Dendritic cell treated with granulocyte-macrophage colony-stimulating factor and Interleukin-4, amounts not matched to agents 40 ng/mL and 50 ng/mL, for 4 days (primary cell): Measurements from ENCODE around the gene PSMD12.
"Not testable (repeated sequence)": the region's sequence is repeated elsewhere in the genome, so short reads cannot be mapped to it uniquely, and the experiment has no call there.

Source experiments
- H3K27ac Mint-ChIP-seq: one replicate; pipeline ENCODE4 v1.8.0; 2022; ENCODE audit warnings: mild to moderate bottlenecking, mixed read lengths
- H3K27me3 Mint-ChIP-seq: one replicate; pipeline ENCODE4 v1.8.0; 2022; ENCODE audit warnings: mild to moderate bottlenecking, mixed read lengths
- H3K36me3 Mint-ChIP-seq: one replicate; pipeline ENCODE4 v1.8.0; 2022; ENCODE audit warnings: low read depth, mixed read lengths
- H3K4me1 Mint-ChIP-seq: one replicate; pipeline ENCODE4 v1.8.0; 2022; ENCODE audit warnings: low read depth, mixed read lengths
- H3K4me3 Mint-ChIP-seq: one replicate; pipeline ENCODE4 v1.8.0; 2022; ENCODE audit warnings: mild to moderate bottlenecking, moderate library complexity, mixed read lengths
- H3K9me3 Mint-ChIP-seq: one replicate; pipeline ENCODE4 v1.8.0; 2022; ENCODE audit warnings: mixed read lengths
- intact Hi-C: fragments of 100-400 bp; cut with micrococcal nuclease; formaldehyde crosslinking; loops from one replicate; pipeline ENCODE4 v1.15.0; 2022

PSMD12 gene

DNA sequence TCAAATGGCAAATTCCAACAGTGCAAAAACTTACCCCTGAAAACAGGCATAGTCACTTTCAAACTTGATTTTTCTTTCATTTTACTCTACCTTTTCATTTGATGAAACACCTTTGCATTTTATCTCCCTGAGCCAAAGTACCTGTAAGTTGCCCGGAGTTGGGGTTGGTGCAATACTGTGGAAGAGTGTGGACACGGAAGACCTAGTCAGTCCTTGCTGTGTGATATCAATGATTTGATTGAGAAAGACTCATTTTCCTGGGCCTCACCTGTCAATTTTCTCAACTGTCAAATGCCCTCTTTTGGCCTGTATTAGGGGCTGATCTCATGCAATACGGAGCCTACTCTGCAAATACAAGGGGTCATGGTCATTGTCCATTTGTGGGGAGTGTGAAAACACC lies 33.3 kb upstream of the PSMD12 start:
- intact Hi-C loops = no loop called here
- H3K27me3 Mint-ChIP-seq = no peaks in the 10 kb centered on the region
- peaks cover 36% of the 10 kb centered on the region for H3K4me1 Mint-ChIP-seq
- H3K36me3 Mint-ChIP-seq = peaks cover 8% of the 10 kb centered on the region
- no peak overlapping the region for H3K27ac Mint-ChIP-seq
- no peak overlapping the region for H3K4me3 Mint-ChIP-seq
- no peaks in the 10 kb centered on the region for H3K9me3 Mint-ChIP-seq

DNA sequence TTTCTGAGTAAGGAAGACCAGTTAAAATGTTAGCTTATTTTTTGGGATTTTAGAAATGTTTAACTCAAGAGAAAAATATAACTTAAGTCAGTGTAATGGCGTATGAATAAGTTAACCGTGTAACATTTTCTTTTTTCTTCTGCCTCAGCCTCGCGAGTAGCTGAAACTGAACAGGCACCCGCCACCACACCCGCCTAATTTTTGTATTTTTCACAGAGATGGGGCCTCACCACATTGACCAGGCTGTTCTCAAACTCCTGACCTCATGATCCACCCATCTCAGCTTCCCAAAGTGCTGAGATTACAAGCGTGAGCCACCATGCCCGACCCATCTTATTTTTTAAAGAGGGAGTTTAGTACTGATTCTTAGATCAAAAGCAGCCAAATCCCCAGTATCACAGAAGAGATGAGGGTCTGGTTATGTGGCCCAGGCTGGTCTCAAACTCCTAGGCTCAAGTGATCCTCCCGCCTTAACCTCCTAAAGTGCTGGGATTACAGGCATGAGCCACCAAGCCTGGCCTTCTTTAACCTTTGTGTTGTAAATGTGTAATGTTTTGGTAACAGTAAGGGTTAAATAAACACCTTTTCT lies 27.5 kb upstream of the PSMD12 start:
- Mint-ChIP-seq H3K27ac (no peak overlapping the region), H3K27me3 (no peaks in the 10 kb centered on the region), H3K4me3 (no peak overlapping the region), H3K9me3 (no peaks in the 10 kb centered on the region), H3K4me1 (peaks cover 23% of the 10 kb centered on the region), H3K36me3 (peaks cover 8% of the 10 kb centered on the region)
- intact Hi-C loops = no loop called here

DNA sequence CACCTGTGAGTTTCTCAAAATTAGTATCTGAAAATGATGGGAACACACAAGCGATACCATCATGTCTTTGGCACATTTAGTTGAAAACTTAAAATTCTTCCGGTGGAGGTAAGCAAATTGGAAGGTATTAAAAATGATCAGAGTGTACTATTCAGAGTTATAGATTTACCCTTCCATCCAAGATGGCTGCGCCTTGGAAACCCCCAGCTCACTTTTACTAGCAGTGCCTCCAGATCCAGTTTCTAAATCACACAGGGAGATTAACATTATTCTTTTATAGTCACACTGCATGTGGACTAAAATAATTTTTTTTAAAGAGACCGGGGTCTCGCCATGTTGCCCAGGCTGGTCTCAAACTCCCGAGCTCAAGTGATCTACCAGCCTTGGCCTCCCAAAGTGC lies 25.7 kb upstream of the PSMD12 start:
- H3K27ac Mint-ChIP-seq = no peak overlapping the region
- H3K9me3 Mint-ChIP-seq = no peaks in the 10 kb centered on the region

DNA sequence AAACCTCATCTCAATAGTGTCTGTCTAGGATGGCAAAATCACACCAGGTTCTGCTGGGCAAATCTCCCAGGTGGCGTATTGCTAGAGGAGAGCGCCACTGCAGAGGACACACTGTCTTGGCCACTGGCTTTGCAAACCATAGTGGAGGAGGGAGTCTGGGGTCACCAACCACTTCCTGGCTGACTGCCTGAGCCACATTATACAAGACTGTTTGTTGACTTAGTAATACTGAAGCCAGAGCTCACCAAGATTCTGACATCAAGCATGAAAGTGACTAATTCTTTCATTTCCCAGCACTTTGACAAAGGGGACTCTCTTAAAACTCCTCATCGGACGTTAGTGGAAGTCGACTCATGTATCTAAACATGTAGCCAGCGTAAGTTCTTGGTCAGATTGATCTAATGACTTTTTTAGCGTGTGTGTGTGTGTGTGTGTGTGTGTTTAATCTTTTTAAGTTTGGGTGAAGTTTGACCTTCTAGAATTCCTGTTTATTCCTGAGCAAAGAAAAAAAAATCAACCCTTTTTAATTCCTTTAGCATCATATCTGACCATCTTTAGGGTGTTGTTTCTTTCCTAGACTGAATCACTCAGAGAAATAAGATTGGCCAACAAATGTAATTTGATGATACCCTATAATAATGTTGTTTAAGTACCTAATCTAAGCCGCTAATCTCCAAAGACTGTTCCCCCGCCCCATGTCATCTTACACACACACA lies 24.4 kb upstream of the PSMD12 start:
- H3K27me3 Mint-ChIP-seq = no peaks in the 10 kb centered on the region
- intact Hi-C loops = no loop called here
- H3K4me1 Mint-ChIP-seq = peaks cover 24% of the 10 kb centered on the region
- H3K36me3 Mint-ChIP-seq = no peaks in the 10 kb centered on the region
- H3K4me3 Mint-ChIP-seq = no peak overlapping the region
- H3K27ac Mint-ChIP-seq = no peak overlapping the region
- no peaks in the 10 kb centered on the region for H3K9me3 Mint-ChIP-seq

More for the DNA sequence above, 25.7 kb upstream of the PSMD12 start:
- H3K4me1 Mint-ChIP-seq = peaks cover 24% of the 10 kb centered on the region
- intact Hi-C loops = no loop called here
- H3K36me3 Mint-ChIP-seq = no peaks in the 10 kb centered on the region
- no peaks in the 10 kb centered on the region for H3K27me3 Mint-ChIP-seq
- H3K4me3 Mint-ChIP-seq = no peak overlapping the region

DNA sequence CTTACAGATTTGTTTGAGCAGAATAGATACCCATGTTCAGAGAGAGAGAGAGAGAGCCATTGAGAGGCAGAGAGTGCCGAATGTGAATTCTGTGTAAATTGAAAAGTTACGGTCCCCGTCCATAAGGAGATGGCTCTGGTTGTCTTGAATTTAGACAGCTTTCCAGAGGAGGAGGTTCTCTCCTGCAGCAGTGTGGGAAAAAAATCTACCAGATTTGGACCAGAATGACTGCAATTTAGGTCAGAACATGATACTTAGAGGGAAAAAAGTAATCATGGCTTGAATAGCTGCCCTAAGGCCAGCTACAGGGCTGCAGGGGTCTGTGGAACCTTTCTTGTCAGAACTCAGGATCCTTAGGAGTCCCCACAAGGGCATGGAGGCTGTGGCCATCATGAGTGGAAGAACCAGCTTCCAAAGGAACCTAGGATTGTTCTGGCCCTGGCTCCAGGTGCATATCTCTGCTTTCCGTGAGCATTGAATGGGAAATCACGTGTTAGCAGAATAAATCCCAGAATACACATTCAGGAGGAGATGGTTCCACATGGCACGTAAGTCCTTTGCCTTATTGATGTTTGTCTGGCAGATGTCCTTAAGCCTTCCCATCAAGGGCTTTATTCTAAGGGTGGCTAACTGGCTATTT lies 23.7 kb upstream of the PSMD12 start:
- Mint-ChIP-seq H3K4me3 (no peak overlapping the region), H3K4me1 (peaks cover 24% of the 10 kb centered on the region), H3K36me3 (no peaks in the 10 kb centered on the region), H3K9me3 (no peaks in the 10 kb centered on the region), H3K27ac (no peak overlapping the region), H3K27me3 (no peaks in the 10 kb centered on the region)
- intact Hi-C loops = no loop called here

DNA sequence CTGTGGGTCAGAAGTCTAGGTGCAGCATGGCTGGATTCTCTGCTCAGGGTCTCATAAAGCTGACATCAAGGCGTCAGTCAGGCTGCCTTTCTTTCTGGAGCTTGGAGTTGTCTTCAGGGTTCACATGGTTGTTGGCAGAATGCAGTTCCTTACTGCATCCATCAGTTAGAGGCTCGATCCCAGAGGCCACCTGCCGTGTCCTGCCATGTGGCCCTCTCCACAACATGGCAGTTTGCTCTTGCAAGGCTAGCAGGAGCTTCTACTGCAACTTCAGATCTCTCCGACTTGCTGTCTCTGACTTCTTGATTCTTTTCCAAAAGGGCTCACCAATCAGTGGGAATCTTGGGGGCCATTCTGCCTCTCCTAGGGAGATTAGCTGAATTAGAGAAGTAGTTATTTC lies 22.6 kb upstream of the PSMD12 start:
- H3K27ac Mint-ChIP-seq = no peak overlapping the region
- no peak overlapping the region for H3K4me3 Mint-ChIP-seq
- peaks cover 24% of the 10 kb centered on the region for H3K4me1 Mint-ChIP-seq
- intact Hi-C loops = no loop called here
- no peaks in the 10 kb centered on the region for H3K27me3 Mint-ChIP-seq
- no peaks in the 10 kb centered on the region for H3K36me3 Mint-ChIP-seq
- H3K9me3 Mint-ChIP-seq = no peaks in the 10 kb centered on the region

DNA sequence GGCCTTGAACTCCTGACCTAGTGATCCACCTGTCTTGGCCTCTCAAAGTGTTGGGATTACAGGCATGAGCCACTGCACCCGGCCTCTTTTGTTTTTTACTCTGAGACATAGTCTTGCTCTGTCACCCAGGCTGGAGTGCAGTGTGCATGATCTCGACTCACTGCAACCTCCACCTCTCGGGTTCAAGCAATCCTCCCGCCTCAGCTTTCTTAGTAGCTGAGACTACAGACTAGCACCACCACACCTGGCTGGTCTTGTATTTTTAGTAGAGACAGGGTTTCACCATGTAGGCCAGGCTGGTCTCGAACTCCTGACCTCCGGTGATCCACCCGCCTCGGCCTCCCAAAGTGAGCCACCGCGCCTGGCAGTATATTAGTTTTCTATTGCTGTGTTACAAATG lies 22.2 kb upstream of the PSMD12 start:
- peaks cover 24% of the 10 kb centered on the region for H3K4me1 Mint-ChIP-seq
- H3K36me3 Mint-ChIP-seq, H3K27me3 Mint-ChIP-seq, H3K27ac Mint-ChIP-seq, H3K9me3 Mint-ChIP-seq, H3K4me3 Mint-ChIP-seq, intact Hi-C loops: not testable (repeated sequence)

DNA sequence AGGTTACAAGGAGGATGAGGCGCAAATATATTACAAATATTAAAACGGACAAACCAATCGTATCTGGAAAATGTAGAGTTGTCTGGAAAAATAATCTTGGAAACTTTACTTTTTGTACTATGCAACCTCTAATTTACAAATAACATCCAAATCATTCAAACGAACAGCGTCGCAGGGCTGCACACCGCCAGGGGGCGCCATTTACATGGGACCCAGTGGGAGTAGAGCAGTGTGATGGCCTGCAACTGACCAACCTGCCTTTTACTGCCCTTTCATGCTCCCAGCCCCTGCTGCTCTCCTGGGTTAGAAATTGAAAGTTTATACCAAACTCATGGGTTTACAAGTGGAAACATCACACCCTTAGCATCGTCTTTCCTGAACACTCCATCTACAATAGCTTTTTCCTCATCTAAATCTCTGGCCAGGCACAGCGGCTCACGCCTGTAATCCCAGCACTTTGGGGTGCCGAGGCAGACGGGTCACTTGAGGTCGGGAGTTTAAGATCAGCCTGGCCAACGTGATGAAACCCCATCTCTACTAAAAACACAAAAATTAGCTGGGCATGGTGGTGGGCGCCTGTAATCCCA lies 20.7 kb upstream of the PSMD12 start:
- intact Hi-C loops = no loop called here
- Mint-ChIP-seq H3K27ac (no peak overlapping the region), H3K9me3 (no peaks in the 10 kb centered on the region), H3K27me3 (no peaks in the 10 kb centered on the region), H3K36me3 (no peaks in the 10 kb centered on the region), H3K4me3 (no peak overlapping the region), H3K4me1 (peaks cover 24% of the 10 kb centered on the region)

DNA sequence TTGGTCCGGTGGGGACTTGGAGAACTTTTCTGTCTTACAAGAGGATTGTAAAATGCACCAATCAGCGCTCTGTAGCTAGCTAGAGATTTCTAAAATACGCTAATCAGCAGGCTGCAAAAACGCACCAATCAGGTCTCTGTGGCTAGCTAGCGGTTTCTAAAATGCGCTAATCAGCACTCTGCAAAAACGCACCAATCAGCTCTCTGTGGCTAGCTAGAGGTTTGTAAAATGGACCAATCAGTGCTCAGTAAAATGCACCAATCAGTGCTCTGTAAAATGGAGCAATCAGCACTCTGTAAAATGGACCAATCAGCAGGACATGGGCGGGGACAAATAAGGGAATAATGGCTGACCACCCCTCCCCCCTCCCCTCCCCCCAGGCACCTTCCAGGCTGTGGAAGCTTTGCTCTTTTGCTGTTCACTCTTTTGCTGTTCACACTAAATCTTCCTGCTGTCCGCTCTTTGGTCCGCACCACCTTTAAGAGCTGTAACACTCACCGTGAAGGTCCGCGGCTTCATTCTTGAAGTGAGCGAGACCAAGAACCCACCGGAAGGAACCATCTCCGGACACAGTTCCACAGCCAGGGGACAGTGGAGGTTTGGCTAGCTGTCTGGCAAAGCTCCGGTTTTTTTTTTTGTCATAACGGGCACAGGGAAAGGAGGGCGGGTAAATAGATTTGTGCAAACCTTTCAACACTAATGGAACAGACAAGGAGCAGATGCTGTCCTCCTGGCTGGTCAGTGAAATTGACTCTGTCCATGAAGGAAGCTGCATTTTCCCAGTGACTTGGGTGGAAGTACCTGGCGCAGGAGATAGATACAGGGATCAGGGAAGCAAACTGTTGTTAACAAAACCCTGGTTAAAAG lies 19.0 kb upstream of the PSMD12 start:
- Mint-ChIP-seq H3K4me1 (peaks cover 15% of the 10 kb centered on the region), H3K9me3 (no peaks in the 10 kb centered on the region), H3K27me3 (no peaks in the 10 kb centered on the region), H3K4me3 (no peak overlapping the region), H3K36me3 (no peaks in the 10 kb centered on the region), H3K27ac (no peak overlapping the region)
- intact Hi-C loops = no loop called here

DNA sequence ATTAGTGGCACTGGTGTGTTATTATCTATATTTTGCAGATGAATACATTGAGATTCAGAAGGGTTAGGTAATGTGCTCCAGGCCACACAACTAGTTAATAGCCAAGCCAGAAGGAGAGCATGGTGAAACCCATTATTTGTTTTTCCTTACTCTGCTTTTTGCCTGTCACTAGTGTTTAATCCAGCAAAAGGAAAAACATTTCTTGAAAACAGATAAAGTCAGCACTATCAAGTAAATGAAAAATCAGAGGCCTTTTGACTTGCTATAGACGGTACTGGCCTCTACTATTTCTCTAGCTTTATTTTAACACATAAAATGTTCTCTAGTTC lies 15.5 kb upstream of the PSMD12 start:
- intact Hi-C loops = no loop called here
- H3K4me3 Mint-ChIP-seq = no peak overlapping the region
- peaks cover 10% of the 10 kb centered on the region for H3K4me1 Mint-ChIP-seq
- H3K27me3 Mint-ChIP-seq = no peaks in the 10 kb centered on the region
- H3K9me3 Mint-ChIP-seq = no peaks in the 10 kb centered on the region
- peaks cover 7% of the 10 kb centered on the region for H3K36me3 Mint-ChIP-seq
- no peak overlapping the region for H3K27ac Mint-ChIP-seq

DNA sequence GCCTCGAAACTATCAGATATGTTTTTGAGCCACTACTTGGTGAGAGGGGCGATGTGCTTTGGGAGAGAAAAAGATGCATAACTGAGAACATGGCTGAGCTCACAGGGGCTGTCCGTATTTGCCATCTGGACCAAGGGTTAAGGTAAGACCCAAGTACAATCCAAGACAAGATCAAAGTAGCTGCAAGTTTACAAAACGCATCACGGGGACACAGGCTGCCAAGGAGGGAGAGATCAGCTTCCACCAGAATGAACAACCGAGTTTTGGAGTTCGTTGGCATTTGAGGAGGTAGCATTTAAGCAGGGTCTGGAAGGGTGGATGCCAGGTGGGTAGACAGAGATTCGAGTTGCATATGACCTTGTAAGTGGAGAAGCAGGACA lies 12.9 kb upstream of the PSMD12 start:
- peaks cover 23% of the 10 kb centered on the region for H3K4me1 Mint-ChIP-seq
- H3K9me3 Mint-ChIP-seq = no peaks in the 10 kb centered on the region
- peaks cover 7% of the 10 kb centered on the region for H3K27me3 Mint-ChIP-seq
- peak overlapping the region; percentile 91 for H3K27ac Mint-ChIP-seq
- H3K36me3 Mint-ChIP-seq = peaks cover 7% of the 10 kb centered on the region
- H3K4me3 Mint-ChIP-seq = peak overlapping the region; percentile 96
- intact Hi-C loops = loop anchor here (10.0 kb wide), 1 partner anchor 226 kb away; no protein-coding TSS in a partner anchor

DNA sequence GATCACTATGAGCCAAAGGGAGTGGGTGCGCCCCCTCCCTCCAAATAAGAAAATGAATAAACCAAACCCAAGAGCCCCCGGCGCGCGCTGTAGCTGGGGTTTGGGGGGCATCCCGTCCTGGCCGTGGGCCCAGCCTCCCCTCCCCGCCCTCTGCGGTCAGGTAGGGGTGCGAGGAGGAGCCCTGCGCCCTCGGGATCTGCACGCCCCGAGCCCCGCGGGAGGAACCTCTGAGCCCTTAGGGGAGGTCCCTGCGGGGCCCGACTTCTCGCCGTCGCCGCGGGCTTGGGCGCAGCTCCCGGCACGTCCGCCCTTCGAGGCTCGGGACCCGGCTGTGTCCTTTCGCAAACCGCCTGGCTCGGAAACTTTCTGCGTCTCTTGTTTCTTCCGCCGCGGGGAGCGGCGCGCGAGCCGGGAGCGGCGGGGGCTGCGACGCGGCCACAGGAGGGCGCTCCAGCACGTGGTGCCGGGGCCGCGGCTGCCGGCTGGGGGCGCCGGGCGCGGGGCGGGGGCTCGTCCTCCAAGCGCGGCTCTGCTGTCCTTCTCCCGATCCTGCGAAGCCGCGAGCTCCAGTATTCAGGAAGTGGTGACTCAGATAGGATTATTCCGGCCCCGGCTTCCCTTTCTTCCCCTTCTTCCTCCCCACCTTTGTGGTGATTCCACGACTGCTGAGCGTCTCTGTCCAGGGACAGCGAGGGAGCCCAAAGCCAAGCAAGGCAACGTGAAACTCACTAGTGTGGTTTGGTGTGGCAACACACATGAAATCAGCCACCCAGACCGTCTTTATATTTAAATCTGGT lies 12.3 kb upstream of the PSMD12 start:
- Mint-ChIP-seq H3K27ac (peak overlapping the region; percentile 91), H3K36me3 (peaks cover 7% of the 10 kb centered on the region), H3K9me3 (no peaks in the 10 kb centered on the region), H3K4me3 (peak overlapping the region; percentile 96), H3K27me3 (peaks cover 7% of the 10 kb centered on the region), H3K4me1 (peaks cover 26% of the 10 kb centered on the region)
- intact Hi-C loops = loop anchor here (10.0 kb wide), 1 partner anchor 226 kb away; no protein-coding TSS in a partner anchor
